ENCODE measurements around the gene SIRT1. TPM values are rescaled to one million over a fixed set of nuclear protein-coding genes. Genes with fewer than 3 reads are reported as not detected.

Gene SIRT1
- total RNA-seq, 1 donor from 2014 or later, result 23.4 TPM

GRCh38 chr10:67884842-67885670 is 600 bp downstream of the SIRT1 start:
- Histone ChIP-seq H3K4me3 (peak overlapping the region; percentile 88), H3K9me3 (no peaks in the 10 kb centered on the region), H3K27me3 (no peaks in the 10 kb centered on the region), H3K4me1 (peaks cover 14% of the 10 kb centered on the region), H3K36me3 (peaks cover 33% of the 10 kb centered on the region), H3K27ac (peak overlapping the region; percentile 91)
- peak; percentile 82 for ATAC-seq
- no peak for TF ChIP-seq CTCF (IDR thresholded peaks at IDR 0.05)
- intact Hi-C loops (cut with DNase I), result no loop called here
- DNase-seq, result peak; percentile 92

DNA sequence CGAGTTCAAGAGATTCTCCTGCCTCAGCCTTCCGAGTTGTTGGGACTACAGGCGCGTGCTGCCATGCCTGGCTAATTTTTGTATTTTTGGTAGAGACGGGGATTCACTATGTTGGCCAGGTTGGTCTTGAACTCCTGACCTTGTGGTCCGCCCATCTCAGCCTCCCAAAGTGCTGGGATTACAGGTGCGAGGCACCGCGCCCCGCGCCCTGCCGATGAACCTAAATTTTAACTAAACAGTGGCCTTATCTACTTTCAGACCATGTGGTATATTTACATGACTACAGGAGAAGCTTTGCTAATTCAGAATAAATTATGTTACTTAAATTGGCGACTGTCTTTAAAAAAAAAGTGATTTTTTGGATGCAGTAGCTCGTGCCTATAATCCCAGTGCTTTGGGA is 9.2 kb downstream of the SIRT1 start:
- Histone ChIP-seq H3K36me3 (peaks cover 97% of the 10 kb centered on the region), H3K27me3 (no peaks in the 10 kb centered on the region), H3K4me3 (no peak overlapping the region), H3K4me1 (no peaks in the 10 kb centered on the region), H3K9me3 (no peaks in the 10 kb centered on the region), H3K27ac (no peak overlapping the region)
- intact Hi-C loops (cut with DNase I), result no loop called here
- no peak for TF ChIP-seq CTCF (IDR thresholded peaks at IDR 0.05)
- ATAC-seq (no peak), DNase-seq (no peak)

DNA sequence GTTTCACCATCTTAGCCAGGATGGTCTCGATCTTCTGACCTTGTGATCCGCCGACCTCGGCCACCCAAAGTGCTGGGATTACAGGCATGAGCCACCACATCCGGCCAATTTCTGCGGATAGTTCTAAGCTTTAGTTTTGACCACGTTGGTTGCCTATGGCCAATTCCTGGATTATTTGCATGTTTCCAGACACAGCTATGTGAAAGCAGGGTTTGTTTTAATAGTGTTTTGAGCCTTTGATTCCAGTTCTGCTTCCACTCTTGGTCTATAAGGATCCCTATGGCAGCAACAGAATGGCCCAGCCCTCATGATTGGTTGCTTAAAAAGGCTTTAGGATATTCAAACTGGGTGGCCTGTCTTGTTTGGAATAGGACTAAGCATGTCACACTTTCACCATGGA is 19.1 kb downstream of the SIRT1 start:
- Histone ChIP-seq H3K27me3 (no peaks in the 10 kb centered on the region), H3K4me3 (no peak overlapping the region), H3K9me3 (no peaks in the 10 kb centered on the region), H3K36me3 (peaks cover 97% of the 10 kb centered on the region), H3K4me1 (no peaks in the 10 kb centered on the region), H3K27ac (no peak overlapping the region)
- intact Hi-C loops (cut with DNase I), result no loop called here
- ATAC-seq (no peak), DNase-seq (no peak)
- TF ChIP-seq CTCF (IDR thresholded peaks at IDR 0.05), result no peak

GRCh38 chr10:67912331-67912946 is 28.0 kb downstream of the SIRT1 start:
- no peaks in the 10 kb centered on the region for H3K9me3 ChIP-seq
- no peaks in the 10 kb centered on the region for H3K4me1 ChIP-seq
- H3K27ac ChIP-seq, result no peak overlapping the region
- DNase-seq (no peak), ATAC-seq (no peak)
- H3K27me3 ChIP-seq, result no peaks in the 10 kb centered on the region
- H3K4me3 ChIP-seq, result no peak overlapping the region
- TF ChIP-seq CTCF (IDR thresholded peaks at IDR 0.05), result no peak
- intact Hi-C loops (cut with DNase I), result no loop called here
- H3K36me3 ChIP-seq, result peaks cover 93% of the 10 kb centered on the region

GRCh38 chr10:67914777-67915340 is 30.4 kb downstream of the SIRT1 start:
- intact Hi-C loops (cut with DNase I), result no loop called here
- TF ChIP-seq CTCF (IDR thresholded peaks at IDR 0.05), result no peak
- H3K27ac ChIP-seq, result no peak overlapping the region
- H3K27me3 ChIP-seq, result no peaks in the 10 kb centered on the region
- H3K4me1 ChIP-seq, result no peaks in the 10 kb centered on the region
- ATAC-seq (peak; percentile 87), DNase-seq (no peak)
- peaks cover 75% of the 10 kb centered on the region for H3K36me3 ChIP-seq
- no peaks in the 10 kb centered on the region for H3K9me3 ChIP-seq
- no peak overlapping the region for H3K4me3 ChIP-seq

Data from upper lobe of right lung (tissue), 1 donor.